ENCODE results near the gene ARSB. TPM values are rescaled to one million over a fixed set of nuclear protein-coding genes. Genes with fewer than 3 reads are reported as not detected.

The ARSB gene
- polyA plus RNA-seq, 1 of the 3 experiments (the other 2 are of a cell fraction), result 12.5 TPM

- H2AFZ ChIP-seq (ENCODE audit: low read depth), result no peak overlapping the region
- H3K36me3 ChIP-seq (replicated peaks in 1 of 2; ENCODE audit: control insufficient read depth in 1 of 2, insufficient read depth in 2 of 2, low read length in 1 of 2), result no peaks in the 10 kb centered on the region
- H3K9ac ChIP-seq, result no peak overlapping the region
- DNase-seq, result no peak
- no peak overlapping the region for H3K27ac ChIP-seq (ENCODE audit: low read depth in 2 of 2, low read length in 1 of 2)
- peaks cover 24% of the 10 kb centered on the region for H3F3A ChIP-seq (replicated peaks; ENCODE audit: insufficient read depth)
- H3K27me3 ChIP-seq (ENCODE audit: insufficient read depth), result no peaks in the 10 kb centered on the region
- no peaks in the 10 kb centered on the region for H3K79me2 ChIP-seq (ENCODE audit: insufficient read depth)
- no peak overlapping the region for H3K4me2 ChIP-seq
- no peak overlapping the region for H3K4me3 ChIP-seq (ENCODE audit: low read depth in 2 of 2, low read length in 1 of 2)
- H4K20me1 ChIP-seq (ENCODE audit: insufficient read depth), result no peaks in the 10 kb centered on the region
- TF ChIP-seq TAF1 (IDR thresholded peaks at IDR 0.05; ENCODE audit: borderline replicate concordance, low read depth, low read length) (no peak), RFX5 (IDR thresholded peaks at IDR 0.05; ENCODE audit: low read length) (no peak), MXI1 (IDR thresholded peaks at IDR 0.05; ENCODE audit: low read depth, low read length) (no peak), MAX (IDR thresholded peaks at IDR 0.05; ENCODE audit: low read depth) (no peak)
- over 99% methylated on average over 5 of the region's 8 CpGs for WGBS (ENCODE audit: low lambda C conversion rate)
- POLR2A ChIA-PET, result no interaction called here
- peaks cover 22 to 54% of the 10 kb centered on the region in 2 experiments for H3K4me1 ChIP-seq (ENCODE audit: control insufficient read depth in 1 of 2, insufficient read depth in 2 of 2, low read depth in 1 of 2, low read length in 1 of 2)
- no peaks in the 10 kb centered on the region for H3K9me3 ChIP-seq
- no peaks in the 10 kb centered on the region for H3K9me2 ChIP-seq
- CTCF ChIA-PET, result no interaction called here
Observed at GRCh38 chr5:78801413-78801812, 183.7 kb downstream of the ARSB start.

- no peaks in the 10 kb centered on the region for H3K9me3 ChIP-seq
- no peaks in the 10 kb centered on the region for H3K36me3 ChIP-seq (replicated peaks in 1 of 2; ENCODE audit: control insufficient read depth in 1 of 2, insufficient read depth in 2 of 2, low read length in 1 of 2)
- peak overlapping the region; percentile 69; the same call in 1 of the 2 replicates for H2AFZ ChIP-seq (ENCODE audit: low read depth)
- peaks cover 18% of the 10 kb centered on the region for H3F3A ChIP-seq (replicated peaks; ENCODE audit: insufficient read depth)
- peak overlapping the region; percentile 78 to 93 for H3K27ac ChIP-seq (ENCODE audit: low read depth in 2 of 2, low read length in 1 of 2)
- TF ChIP-seq MAX (IDR thresholded peaks at IDR 0.05; ENCODE audit: low read depth), result peak; percentile 82
- peak; percentile 69 for TF ChIP-seq PBX3 (IDR thresholded peaks at IDR 0.05)
- no peak for TF ChIP-seq MXI1 (IDR thresholded peaks at IDR 0.05; ENCODE audit: low read depth, low read length)
- TF ChIP-seq TCF12 (IDR thresholded peaks at IDR 0.05), result peak; percentile 63; the same call in 1 of the 2 replicates
- peak; percentile 56 for TF ChIP-seq JUND (IDR thresholded peaks at IDR 0.05)
- TF ChIP-seq RXRA (IDR thresholded peaks at IDR 0.05; ENCODE audit: borderline replicate concordance, low read depth), result no peak
- TF ChIP-seq RAD21 (IDR thresholded peaks at IDR 0.05; ENCODE audit: low read length), result peak; percentile 40
- peak in 1 of 2 experiments; percentile 50; a peak in 1 of 4 replicates for TF ChIP-seq EP300 (IDR thresholded peaks at IDR 0.05; ENCODE audit: borderline replicate concordance in 1 of 2, low read depth in 1 of 2, low read length in 1 of 2)
- peak; percentile 53 for TF ChIP-seq CTCF (IDR thresholded peaks at IDR 0.05)
- TF ChIP-seq SMC3 (IDR thresholded peaks at IDR 0.05; ENCODE audit: low read depth, low read length), result peak; percentile 35
- peak; percentile 61; the same call in 1 of the 2 replicates for TF ChIP-seq FOSL2 (IDR thresholded peaks at IDR 0.05; ENCODE audit: borderline replicate concordance, low read depth)
- TF ChIP-seq NFIC (IDR thresholded peaks at IDR 0.05; ENCODE audit: borderline replicate concordance), result no peak
- peaks cover 21 to 47% of the 10 kb centered on the region in 2 experiments; a peak in 3 of 4 replicates for H3K4me1 ChIP-seq (ENCODE audit: control insufficient read depth in 1 of 2, insufficient read depth in 2 of 2, low read depth in 1 of 2, low read length in 1 of 2)
- POLR2A ChIA-PET, result interaction anchor here (0.6 to 1.7 kb wide), 2 partner anchors 9 to 237 kb away, joined by 3 to 5 read pairs; no protein-coding TSS in a partner anchor
- no peak for DNase-seq
- no peaks in the 10 kb centered on the region for H3K79me2 ChIP-seq (ENCODE audit: insufficient read depth)
- no peaks in the 10 kb centered on the region for H3K27me3 ChIP-seq (ENCODE audit: insufficient read depth)
- CTCF ChIA-PET, result interaction anchor here (0.9 to 2.6 kb wide), 4 partner anchors 10 to 166 kb away, joined by 3 to 10 read pairs (median 4); no protein-coding TSS in a partner anchor
- no peak overlapping the region for H3K4me3 ChIP-seq (ENCODE audit: low read depth in 2 of 2, low read length in 1 of 2)
- 54% methylated on average over 6 of the region's 6 CpGs for WGBS (ENCODE audit: low lambda C conversion rate)
- H3K4me2 ChIP-seq, result peak overlapping the region; percentile 39
- peak overlapping the region; percentile 51; the same call in 1 of the 2 replicates for H3K9ac ChIP-seq
- H3K9me2 ChIP-seq, result no peaks in the 10 kb centered on the region; the same call in 1 of the 2 replicates
- H4K20me1 ChIP-seq (ENCODE audit: insufficient read depth), result no peaks in the 10 kb centered on the region
Observed at GRCh38 chr5:78799266-78800017, 185.7 kb downstream of the ARSB start.

All from SK-N-SH (cell line).